ENCODE data around the gene RICTOR. TPM values are rescaled to one million over a fixed set of nuclear protein-coding genes. Genes with fewer than 3 reads are reported as not detected.

The RICTOR gene
- total RNA-seq, 1 donor from 2014 or later = 51.1 TPM

DNA sequence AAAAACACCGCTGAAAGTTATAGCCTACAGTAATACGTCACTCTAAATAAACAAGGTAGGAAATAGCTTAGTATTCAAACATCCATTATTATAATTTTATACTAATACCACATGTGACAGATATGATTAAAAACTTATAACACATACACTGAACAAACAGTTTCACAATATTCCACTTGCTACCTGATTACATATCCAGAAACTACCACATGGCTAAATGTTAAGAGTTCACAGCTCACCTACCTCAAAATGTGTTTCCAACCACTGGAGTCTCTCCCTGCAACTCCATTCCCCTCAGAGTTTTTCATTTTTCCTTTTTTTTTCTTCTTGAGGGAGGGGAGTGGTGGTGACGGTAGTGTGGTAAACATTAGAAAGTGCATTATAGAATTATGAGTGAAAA is 12.1 kb downstream of the RICTOR start:
- ATAC-seq (no peak), DNase-seq (no peak)
- Histone ChIP-seq H3K4me3 (no peak overlapping the region), H3K27ac (no peak overlapping the region), H3K4me1 (peaks cover 26% of the 10 kb centered on the region), H3K9me3 (no peaks in the 10 kb centered on the region), H3K36me3 (peaks cover 10% of the 10 kb centered on the region), H3K27me3 (no peaks in the 10 kb centered on the region)
- no peak for TF ChIP-seq CTCF (IDR thresholded peaks at IDR 0.05)
- intact Hi-C loops (cut with DNase I) = no loop called here

DNA sequence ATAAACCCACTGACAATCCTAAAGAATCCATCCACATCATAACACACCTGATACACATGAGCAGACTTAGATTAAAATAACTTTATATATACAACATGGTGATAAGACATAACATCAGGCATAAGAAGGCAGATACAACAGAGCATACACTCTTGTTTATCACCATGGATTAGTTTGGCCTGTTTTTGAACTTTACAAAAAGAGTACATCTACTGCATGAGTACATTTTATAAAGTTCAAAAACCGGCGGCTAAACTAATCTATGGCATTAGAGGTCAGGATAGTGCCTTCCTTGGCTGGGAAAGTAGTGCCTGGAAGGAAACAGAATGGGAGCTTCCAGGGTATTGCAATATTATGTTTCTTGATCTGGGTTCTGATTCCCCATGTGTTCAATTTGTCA is 15.1 kb downstream of the RICTOR start:
- DNase-seq (no peak), ATAC-seq (no peak)
- Histone ChIP-seq H3K9me3 (no peaks in the 10 kb centered on the region), H3K36me3 (no peaks in the 10 kb centered on the region), H3K27ac (no peak overlapping the region), H3K4me3 (no peak overlapping the region), H3K4me1 (peaks cover 31% of the 10 kb centered on the region), H3K27me3 (no peaks in the 10 kb centered on the region)
- no peak for TF ChIP-seq CTCF (IDR thresholded peaks at IDR 0.05)
- intact Hi-C loops (cut with DNase I) = no loop called here

- TF ChIP-seq CTCF (IDR thresholded peaks at IDR 0.05) = no peak
- intact Hi-C loops (cut with DNase I) = no loop called here
- peaks cover 28% of the 10 kb centered on the region for H3K4me1 ChIP-seq
- ATAC-seq (no peak), DNase-seq (no peak)
- H3K9me3 ChIP-seq = no peaks in the 10 kb centered on the region
- peak overlapping the region; percentile 15 for H3K27ac ChIP-seq
- H3K36me3 ChIP-seq = no peaks in the 10 kb centered on the region
- peak overlapping the region; percentile 38 for H3K4me3 ChIP-seq
- no peaks in the 10 kb centered on the region for H3K27me3 ChIP-seq
Observed at GRCh38 chr5:39058178-39058921, 15.8 kb downstream of the RICTOR start.

DNA sequence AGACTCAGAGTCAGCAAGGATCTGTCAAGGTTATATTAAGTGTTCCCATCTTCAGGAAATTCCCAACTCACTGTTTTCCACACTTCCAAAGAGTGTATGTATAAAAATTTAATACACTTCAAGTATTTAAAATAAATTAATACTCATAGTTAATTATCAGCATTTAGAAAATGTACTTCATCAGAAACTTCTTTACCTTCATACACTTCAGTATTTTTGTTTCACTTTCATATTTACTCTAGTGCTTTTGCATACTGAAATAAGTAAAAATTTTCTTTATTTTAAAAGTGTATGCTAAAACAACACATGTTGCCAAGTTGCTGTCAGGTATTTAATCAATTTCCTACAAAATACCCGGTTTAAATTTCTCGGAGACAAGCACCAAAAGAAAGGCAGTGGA is 16.5 kb downstream of the RICTOR start:
- intact Hi-C loops (cut with DNase I) = no loop called here
- Histone ChIP-seq H3K9me3 (no peaks in the 10 kb centered on the region), H3K4me1 (peaks cover 22% of the 10 kb centered on the region), H3K36me3 (no peaks in the 10 kb centered on the region), H3K4me3 (peak overlapping the region; percentile 38), H3K27ac (peak overlapping the region; percentile 15), H3K27me3 (no peaks in the 10 kb centered on the region)
- TF ChIP-seq CTCF (IDR thresholded peaks at IDR 0.05) = no peak
- DNase-seq (no peak), ATAC-seq (no peak)

DNA sequence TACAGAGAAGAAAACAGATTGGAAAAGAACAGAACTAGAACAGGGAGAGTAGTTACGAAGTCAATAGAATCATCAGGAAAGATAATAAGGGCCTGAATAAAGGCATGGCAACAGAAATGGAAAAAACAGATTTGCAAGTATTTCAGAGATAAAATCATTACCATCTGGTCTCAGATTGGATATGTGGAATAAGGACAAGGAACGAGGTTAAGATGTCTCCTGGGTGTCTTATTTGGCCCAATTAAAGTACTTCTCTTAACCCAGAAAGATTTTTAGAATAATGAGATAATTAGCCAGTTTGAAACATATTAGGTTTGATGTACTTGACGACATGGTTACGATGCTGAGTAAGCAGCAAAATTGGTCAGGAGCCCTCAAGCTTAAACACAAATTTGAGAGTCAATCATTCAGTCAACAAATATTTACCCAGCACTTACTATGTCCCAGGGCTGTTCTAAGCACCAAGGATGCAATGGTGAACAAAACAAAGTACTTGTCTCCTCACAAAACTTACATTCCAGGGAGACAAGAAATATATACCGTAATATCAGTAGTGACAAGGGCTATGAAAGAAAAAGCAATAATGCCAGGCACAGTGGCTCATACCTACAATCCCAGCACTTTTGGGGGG is 18.3 kb downstream of the RICTOR start:
- H3K27ac ChIP-seq = no peak overlapping the region

More for the DNA sequence above, 18.3 kb downstream of the RICTOR start:
- ATAC-seq = peak; percentile 77
- intact Hi-C loops (cut with DNase I) = no loop called here
- Histone ChIP-seq H3K9me3 (no peaks in the 10 kb centered on the region), H3K4me1 (peaks cover 14% of the 10 kb centered on the region), H3K4me3 (no peak overlapping the region), H3K27me3 (no peaks in the 10 kb centered on the region), H3K36me3 (no peaks in the 10 kb centered on the region)
- TF ChIP-seq CTCF (IDR thresholded peaks at IDR 0.05) = no peak
- DNase-seq = no peak

Data from upper lobe of right lung (tissue), 1 donor.